Thyroid gland (tissue), 4 donors: ENCODE results near the gene GLTP.

Source experiments
- POLR2A ChIP-seq, 2 donors: fragments of 450-650 bp; IDR thresholded peaks; one replicate each; pipeline ENCODE4 v1.6.1; 2017; ENCODE audit warnings: antibody characterized with exemption in 2 of 2, mild to moderate bottlenecking in 2 of 2, moderate library complexity in 1 of 2
- TF ChIP-seq, protein P1 (sequence below), 6 experiments: fragments of 200-600 bp in 3 of 6; fragments of 450-650 bp in 3 of 6; sonication (generic) in 3 of 6; IDR thresholded peaks; one replicate each; pipeline ENCODE4 v1.5.1; 2016 to 2019; ENCODE audit warnings: antibody characterized with exemption in 6 of 6, mild to moderate bottlenecking in 2 of 6, inconsistent platforms in 1 of 6, moderate library complexity in 1 of 6

DNA sequence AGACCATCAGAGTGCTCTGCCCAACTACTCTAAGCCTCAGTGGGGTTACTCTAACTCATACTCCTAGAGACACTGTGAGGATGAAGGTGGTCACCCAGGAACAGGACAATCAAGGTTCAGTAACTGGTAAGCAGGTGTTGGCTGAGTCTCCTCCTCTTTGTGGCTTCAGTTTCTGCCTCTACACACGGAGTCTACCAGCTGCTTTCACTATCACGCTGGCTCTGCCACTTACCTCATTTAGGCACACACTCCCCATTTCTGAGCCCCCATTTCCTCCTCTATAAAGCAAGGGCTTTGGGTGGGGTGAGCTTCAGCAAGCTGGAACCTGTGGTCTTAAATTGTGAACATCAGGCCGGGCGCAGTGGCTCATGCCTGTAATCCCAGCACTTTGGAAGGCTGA, 12.4 kb upstream of the GLTP start:
- TF ChIP-seq, protein P1, sequence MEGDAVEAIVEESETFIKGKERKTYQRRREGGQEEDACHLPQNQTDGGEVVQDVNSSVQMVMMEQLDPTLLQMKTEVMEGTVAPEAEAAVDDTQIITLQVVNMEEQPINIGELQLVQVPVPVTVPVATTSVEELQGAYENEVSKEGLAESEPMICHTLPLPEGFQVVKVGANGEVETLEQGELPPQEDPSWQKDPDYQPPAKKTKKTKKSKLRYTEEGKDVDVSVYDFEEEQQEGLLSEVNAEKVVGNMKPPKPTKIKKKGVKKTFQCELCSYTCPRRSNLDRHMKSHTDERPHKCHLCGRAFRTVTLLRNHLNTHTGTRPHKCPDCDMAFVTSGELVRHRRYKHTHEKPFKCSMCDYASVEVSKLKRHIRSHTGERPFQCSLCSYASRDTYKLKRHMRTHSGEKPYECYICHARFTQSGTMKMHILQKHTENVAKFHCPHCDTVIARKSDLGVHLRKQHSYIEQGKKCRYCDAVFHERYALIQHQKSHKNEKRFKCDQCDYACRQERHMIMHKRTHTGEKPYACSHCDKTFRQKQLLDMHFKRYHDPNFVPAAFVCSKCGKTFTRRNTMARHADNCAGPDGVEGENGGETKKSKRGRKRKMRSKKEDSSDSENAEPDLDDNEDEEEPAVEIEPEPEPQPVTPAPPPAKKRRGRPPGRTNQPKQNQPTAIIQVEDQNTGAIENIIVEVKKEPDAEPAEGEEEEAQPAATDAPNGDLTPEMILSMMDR (IDR thresholded peaks at IDR 0.05): no peak
- TF ChIP-seq POLR2A (IDR thresholded peaks at IDR 0.05): no peak
